Adipocyte (in vitro differentiated cells): ENCODE results near the gene COL26A1.

ENCODE experiments used
- DNase-seq: peaks from one replicate; pipeline ENCODE4 v3.0.0-alpha.2; 2015; ENCODE audit warnings: low read depth
- H3K27me3 ChIP-seq: replicated peaks from 2 replicates; pipeline ENCODE4 v1.7.0; 2013; ENCODE audit warnings: mild to moderate bottlenecking, low read length, moderate library complexity; ENCODE audit not compliant: control insufficient read depth, insufficient read depth
- H3K36me3 ChIP-seq: 2 replicates; pipeline ENCODE4 v1.7.0; 2013; ENCODE audit warnings: low read length, mild to moderate bottlenecking, moderate library complexity; ENCODE audit not compliant: control insufficient read depth, insufficient read depth, severe bottlenecking
- H3K4me1 ChIP-seq: 2 replicates; pipeline ENCODE4 v1.7.0; 2013; ENCODE audit warnings: mild to moderate bottlenecking, low read length, moderate library complexity; ENCODE audit not compliant: control insufficient read depth, insufficient read depth
- H3K4me3 ChIP-seq: 2 replicates; pipeline ENCODE4 v1.7.0; 2013; ENCODE audit warnings: mild to moderate bottlenecking, low read length, moderate library complexity
- H3K9ac ChIP-seq: 2 replicates; pipeline ENCODE4 v1.7.0; 2013; ENCODE audit warnings: mild to moderate bottlenecking, low read length, moderate library complexity
- H3K9me3 ChIP-seq: 2 replicates; pipeline ENCODE4 v1.7.0; 2013; ENCODE audit warnings: mild to moderate bottlenecking, low read length, moderate library complexity; ENCODE audit not compliant: control insufficient read depth

COL26A1 gene

GRCh38 chr7:101362334-101363195, at the start of gene COL26A1:
Gene COL26A1 (plus strand): TSS chr7:101362875. CDS start chr7:101363033, 158 bp downstream.
- Histone ChIP-seq H3K9ac (no peak within 1 kb of the TSS), H3K4me3 (peak within 1 kb of the TSS; percentile 41), H3K36me3 (no peaks in the 10 kb centered on the region), H3K4me1 (peaks cover 3% of the 10 kb centered on the region), H3K27me3 (peaks cover 42% of the 10 kb centered on the region), H3K9me3 (peaks cover 1% of the 10 kb centered on the region)
- DNase-seq, result peak; percentile 61

- peak; percentile 57 for DNase-seq
- Histone ChIP-seq H3K36me3 (peaks cover 12% of the 10 kb centered on the region), H3K4me3 (no peak overlapping the region), H3K27me3 (no peaks in the 10 kb centered on the region), H3K9me3 (peaks cover 4% of the 10 kb centered on the region), H3K9ac (no peak overlapping the region), H3K4me1 (no peaks in the 10 kb centered on the region)
Observed at GRCh38 chr7:101315336-101315735, 47.3 kb upstream of the COL26A1 start.

GRCh38 chr7:101319401-101319800, 43.3 kb upstream of the COL26A1 start:
- H3K4me3 ChIP-seq, result no peak overlapping the region
- H3K4me1 ChIP-seq, result peaks cover 8% of the 10 kb centered on the region
- H3K36me3 ChIP-seq, result peaks cover 12% of the 10 kb centered on the region
- no peaks in the 10 kb centered on the region for H3K27me3 ChIP-seq
- H3K9ac ChIP-seq, result no peak overlapping the region
- DNase-seq, result no peak
- H3K9me3 ChIP-seq, result no peaks in the 10 kb centered on the region

GRCh38 chr7:101321491-101322401, 40.9 kb upstream of the COL26A1 start, which contains the start of gene IFT22:
Gene IFT22 (minus strand): TSS chr7:101321812. CDS start chr7:101321709, 103 bp downstream.
- peak; percentile 99 for DNase-seq
- no peaks in the 10 kb centered on the region for H3K9me3 ChIP-seq

GRCh38 chr7:101328159-101328558, 34.5 kb upstream of the COL26A1 start:
- H3K9me3 ChIP-seq, result no peaks in the 10 kb centered on the region
- H3K4me3 ChIP-seq, result no peak overlapping the region
- H3K4me1 ChIP-seq, result no peaks in the 10 kb centered on the region
- no peak overlapping the region for H3K9ac ChIP-seq
- peaks cover 14% of the 10 kb centered on the region for H3K27me3 ChIP-seq
- no peaks in the 10 kb centered on the region for H3K36me3 ChIP-seq
- no peak for DNase-seq

More at GRCh38 chr7:101321491-101322401, 40.9 kb upstream of the COL26A1 start, which contains the start of gene IFT22:
- Histone ChIP-seq H3K4me1 (peaks cover 8% of the 10 kb centered on the region), H3K27me3 (peaks cover 6% of the 10 kb centered on the region), H3K36me3 (no peaks in the 10 kb centered on the region), H3K9ac (peak within 1 kb of the TSS; percentile 93), H3K4me3 (peak within 1 kb of the TSS; percentile 89)

- DNase-seq, result no peak
Observed at GRCh38 chr7:101330011-101330484, 32.6 kb upstream of the COL26A1 start.

GRCh38 chr7:101332026-101332425, 30.6 kb upstream of the COL26A1 start:
- Histone ChIP-seq H3K9ac (no peak overlapping the region), H3K9me3 (no peaks in the 10 kb centered on the region), H3K4me1 (no peaks in the 10 kb centered on the region), H3K4me3 (no peak overlapping the region), H3K36me3 (no peaks in the 10 kb centered on the region), H3K27me3 (peaks cover 17% of the 10 kb centered on the region)
- DNase-seq, result no peak

More at GRCh38 chr7:101330011-101330484, 32.6 kb upstream of the COL26A1 start:
- no peak overlapping the region for H3K4me3 ChIP-seq
- H3K9me3 ChIP-seq, result no peaks in the 10 kb centered on the region
- no peaks in the 10 kb centered on the region for H3K36me3 ChIP-seq
- no peak overlapping the region for H3K9ac ChIP-seq
- H3K27me3 ChIP-seq, result peaks cover 18% of the 10 kb centered on the region
- H3K4me1 ChIP-seq, result no peaks in the 10 kb centered on the region

- Histone ChIP-seq H3K4me3 (no peak overlapping the region), H3K4me1 (no peaks in the 10 kb centered on the region), H3K36me3 (no peaks in the 10 kb centered on the region), H3K9me3 (no peaks in the 10 kb centered on the region), H3K9ac (no peak overlapping the region), H3K27me3 (peaks cover 17% of the 10 kb centered on the region)
- no peak for DNase-seq
Observed at GRCh38 chr7:101333912-101334311, 28.8 kb upstream of the COL26A1 start.

GRCh38 chr7:101340379-101340778, 22.3 kb upstream of the COL26A1 start:
- Histone ChIP-seq H3K36me3 (no peaks in the 10 kb centered on the region), H3K9me3 (no peaks in the 10 kb centered on the region), H3K4me3 (no peak overlapping the region), H3K9ac (no peak overlapping the region), H3K27me3 (peaks cover 15% of the 10 kb centered on the region), H3K4me1 (no peaks in the 10 kb centered on the region)
- DNase-seq, result no peak

- H3K27me3 ChIP-seq, result peaks cover 13% of the 10 kb centered on the region
- no peak overlapping the region for H3K4me3 ChIP-seq
- H3K9me3 ChIP-seq, result no peaks in the 10 kb centered on the region
- H3K4me1 ChIP-seq, result no peaks in the 10 kb centered on the region
- DNase-seq, result no peak
- H3K9ac ChIP-seq, result no peak overlapping the region
- no peaks in the 10 kb centered on the region for H3K36me3 ChIP-seq
Observed at GRCh38 chr7:101342892-101343291, 19.8 kb upstream of the COL26A1 start.

GRCh38 chr7:101347477-101347876, 15.2 kb upstream of the COL26A1 start:
- peaks cover 15% of the 10 kb centered on the region for H3K27me3 ChIP-seq
- no peak overlapping the region for H3K4me3 ChIP-seq
- no peaks in the 10 kb centered on the region for H3K4me1 ChIP-seq
- no peak overlapping the region for H3K9ac ChIP-seq
- DNase-seq, result no peak
- H3K36me3 ChIP-seq, result no peaks in the 10 kb centered on the region
- no peaks in the 10 kb centered on the region for H3K9me3 ChIP-seq
